ENCODE results near the gene YPEL5. TPM values are rescaled to one million over a fixed set of nuclear protein-coding genes. Genes with fewer than 3 reads are reported as not detected.

YPEL5 gene
- polyA plus RNA-seq, 2 of the 4 experiments (the other 2 are of a cell fraction) = 45.6 to 89.6 TPM

GRCh38 chr2:30113617-30114293 is 33.1 kb upstream of the YPEL5 start:
- no peaks in the 10 kb centered on the region for H3K9me3 ChIP-seq
- DNase-seq (ENCODE audit: low read depth in 1 of 2, low spot score in 1 of 2) (peak; percentile 35 to 43), ATAC-seq (peak; percentile 64 to 68; a peak in 4 of 6 replicates), FAIRE-seq (no peak)
- peaks cover 23% of the 10 kb centered on the region for H3K4me1 ChIP-seq
- H3K4me2 ChIP-seq = peak overlapping the region; percentile 40
- peak overlapping the region in 1 of 2 experiments; percentile 55; a peak in 3 of 6 replicates for H3K27ac ChIP-seq
- no peak overlapping the region for H3K4me3 ChIP-seq
- no peak for TF ChIP-seq GATA3 (IDR thresholded peaks at IDR 0.05; ENCODE audit: borderline replicate concordance)
- no peak for TF ChIP-seq TP53 (CRISPR knock-in tag; IDR thresholded peaks at IDR 0.05)
- 0 out of 2 replicates have a peak, but pooled peaks have one; percentile 14 for TF ChIP-seq FOSL2 (IDR thresholded peaks at IDR 0.05)
- no peak for TF ChIP-seq FOSL2 (CRISPR knock-in tag; IDR thresholded peaks at IDR 0.05)
- TF ChIP-seq EP300 (IDR thresholded peaks at IDR 0.05) = no peak
- TF ChIP-seq RFX5 (IDR thresholded peaks at IDR 0.05) = no peak
- no peak for TF ChIP-seq BHLHE40 (IDR thresholded peaks at IDR 0.05; ENCODE audit: low read depth, low read length)
- WGBS (ENCODE audit: missing lambda C conversion rate) = 37% methylated on average over 5 of the region's 5 CpGs
- CTCF ChIA-PET = interaction anchor here (0.6 to 7.8 kb wide), 8 partner anchors 14 to 1290 kb away, joined by 3 to 108 read pairs (median 4); no protein-coding TSS in a partner anchor
- POLR2A ChIA-PET = interaction anchor here (1.6 kb wide), 1 partner anchor 33 kb away, joined by 6 read pairs; the partner anchor contains the start of gene YPEL5

GRCh38 chr2:30115141-30115980 is 31.4 kb upstream of the YPEL5 start:
- FAIRE-seq (peak; percentile 95), ATAC-seq (peak; percentile 79 to 92), DNase-seq (ENCODE audit: low read depth in 1 of 2, low spot score in 1 of 2) (peak; percentile 68 to 88)
- POLR2A ChIA-PET = no interaction called here
- 0 out of 6 replicates have a peak overlapping the region, but pooled peaks of 1 of the 2 experiments have one; percentile 8 for H3K27ac ChIP-seq
- no peak overlapping the region for H3K4me3 ChIP-seq
- TF ChIP-seq TP53 (CRISPR knock-in tag; IDR thresholded peaks at IDR 0.05) (no peak), NFE2L2 (conservative IDR thresholded peaks at IDR 0.05; ENCODE audit: low read length) (no peak), ZC3H11A (IDR thresholded peaks at IDR 0.05) (0 out of 2 replicates have a peak, but pooled peaks have one; percentile 1), POLR2AphosphoS2 (conservative IDR thresholded peaks at IDR 0.05; ENCODE audit: low read length) (no peak), CBX2 (IDR thresholded peaks at IDR 0.05; ENCODE audit: borderline replicate concordance, low read depth) (no peak), RAD21 (conservative IDR thresholded peaks at IDR 0.05 in 1 of 2, IDR thresholded peaks at IDR 0.05 in 1 of 2) (peak; percentile 93 to 94), SMC3 (IDR thresholded peaks at IDR 0.05) (peak; percentile 85), TFCP2L1 (CRISPR knock-in tag; IDR thresholded peaks at IDR 0.05) (no peak), EP300 (IDR thresholded peaks at IDR 0.05) (no peak)
- TF ChIP-seq, protein P1, sequence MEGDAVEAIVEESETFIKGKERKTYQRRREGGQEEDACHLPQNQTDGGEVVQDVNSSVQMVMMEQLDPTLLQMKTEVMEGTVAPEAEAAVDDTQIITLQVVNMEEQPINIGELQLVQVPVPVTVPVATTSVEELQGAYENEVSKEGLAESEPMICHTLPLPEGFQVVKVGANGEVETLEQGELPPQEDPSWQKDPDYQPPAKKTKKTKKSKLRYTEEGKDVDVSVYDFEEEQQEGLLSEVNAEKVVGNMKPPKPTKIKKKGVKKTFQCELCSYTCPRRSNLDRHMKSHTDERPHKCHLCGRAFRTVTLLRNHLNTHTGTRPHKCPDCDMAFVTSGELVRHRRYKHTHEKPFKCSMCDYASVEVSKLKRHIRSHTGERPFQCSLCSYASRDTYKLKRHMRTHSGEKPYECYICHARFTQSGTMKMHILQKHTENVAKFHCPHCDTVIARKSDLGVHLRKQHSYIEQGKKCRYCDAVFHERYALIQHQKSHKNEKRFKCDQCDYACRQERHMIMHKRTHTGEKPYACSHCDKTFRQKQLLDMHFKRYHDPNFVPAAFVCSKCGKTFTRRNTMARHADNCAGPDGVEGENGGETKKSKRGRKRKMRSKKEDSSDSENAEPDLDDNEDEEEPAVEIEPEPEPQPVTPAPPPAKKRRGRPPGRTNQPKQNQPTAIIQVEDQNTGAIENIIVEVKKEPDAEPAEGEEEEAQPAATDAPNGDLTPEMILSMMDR (IDR thresholded peaks at IDR 0.05) = peak; percentile 93
- CTCF ChIA-PET = interaction anchor here (0.6 to 7.8 kb wide), 33 partner anchors 9 to 1811 kb away, joined by 3 to 108 read pairs (median 3); partner anchors contain the start of gene YPEL5
- no peaks in the 10 kb centered on the region for H3K9me3 ChIP-seq
- WGBS (ENCODE audit: missing lambda C conversion rate) = 33% methylated on average over 19 of the region's 19 CpGs
- H3K4me1 ChIP-seq = peaks cover 23% of the 10 kb centered on the region
- 0 out of 3 replicates have a peak overlapping the region, but pooled peaks have one; percentile 1 for H3K4me2 ChIP-seq

GRCh38 chr2:30115981-30116285 is 30.9 kb upstream of the YPEL5 start:
- no peak overlapping the region for H3K4me2 ChIP-seq
- POLR2A ChIA-PET = no interaction called here
- DNase-seq (ENCODE audit: low read depth in 1 of 2, low spot score in 1 of 2) (no peak), FAIRE-seq (no peak), ATAC-seq (peak in 1 of 2 experiments; percentile 22; a peak in 2 of 6 replicates)
- CTCF ChIA-PET = interaction anchor here (0.6 to 7.8 kb wide), 23 partner anchors 10 to 907 kb away, joined by 3 to 108 read pairs (median 4); partner anchors contain the start of gene YPEL5
- no peaks in the 10 kb centered on the region for H3K9me3 ChIP-seq
- H3K27ac ChIP-seq = no peak overlapping the region
- H3K4me1 ChIP-seq = peaks cover 23% of the 10 kb centered on the region
- 59% methylated on average over 5 of the region's 5 CpGs for WGBS (ENCODE audit: missing lambda C conversion rate)
- H3K4me3 ChIP-seq = no peak overlapping the region
- TF ChIP-seq CBX2 (IDR thresholded peaks at IDR 0.05; ENCODE audit: borderline replicate concordance, low read depth) (no peak), HDAC2 (IDR thresholded peaks at IDR 0.05) (no peak), MAFK (IDR thresholded peaks at IDR 0.05; ENCODE audit: partially characterized antibody) (no peak), FOSL2 (IDR thresholded peaks at IDR 0.05) (no peak), FOSL2 (CRISPR knock-in tag; IDR thresholded peaks at IDR 0.05) (no peak), EHMT2 (IDR thresholded peaks at IDR 0.05; ENCODE audit: low read depth) (no peak), MYC (IDR thresholded peaks at IDR 0.05; ENCODE audit: borderline replicate concordance, low read length) (no peak), ZNF302 (CRISPR knock-in tag; IDR thresholded peaks at IDR 0.05) (no peak), CHD4 (IDR thresholded peaks at IDR 0.05; ENCODE audit: borderline replicate concordance) (no peak), RNF2 (IDR thresholded peaks at IDR 0.05; ENCODE audit: borderline replicate concordance, low read depth) (no peak)
- TF ChIP-seq, protein P1 (IDR thresholded peaks at IDR 0.05) = no peak
- TF ChIP-seq, protein P2, sequence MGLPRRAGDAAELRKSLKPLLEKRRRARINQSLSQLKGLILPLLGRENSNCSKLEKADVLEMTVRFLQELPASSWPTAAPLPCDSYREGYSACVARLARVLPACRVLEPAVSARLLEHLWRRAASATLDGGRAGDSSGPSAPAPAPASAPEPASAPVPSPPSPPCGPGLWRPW (IDR thresholded peaks at IDR 0.05) = no peak
- TF ChIP-seq, protein P3, sequence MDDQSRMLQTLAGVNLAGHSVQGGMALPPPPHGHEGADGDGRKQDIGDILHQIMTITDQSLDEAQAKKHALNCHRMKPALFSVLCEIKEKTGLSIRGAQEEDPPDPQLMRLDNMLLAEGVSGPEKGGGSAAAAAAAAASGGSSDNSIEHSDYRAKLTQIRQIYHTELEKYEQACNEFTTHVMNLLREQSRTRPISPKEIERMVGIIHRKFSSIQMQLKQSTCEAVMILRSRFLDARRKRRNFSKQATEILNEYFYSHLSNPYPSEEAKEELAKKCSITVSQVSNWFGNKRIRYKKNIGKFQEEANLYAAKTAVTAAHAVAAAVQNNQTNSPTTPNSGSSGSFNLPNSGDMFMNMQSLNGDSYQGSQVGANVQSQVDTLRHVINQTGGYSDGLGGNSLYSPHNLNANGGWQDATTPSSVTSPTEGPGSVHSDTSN (IDR thresholded peaks at IDR 0.05) = no peak
- TF ChIP-seq, protein P4, sequence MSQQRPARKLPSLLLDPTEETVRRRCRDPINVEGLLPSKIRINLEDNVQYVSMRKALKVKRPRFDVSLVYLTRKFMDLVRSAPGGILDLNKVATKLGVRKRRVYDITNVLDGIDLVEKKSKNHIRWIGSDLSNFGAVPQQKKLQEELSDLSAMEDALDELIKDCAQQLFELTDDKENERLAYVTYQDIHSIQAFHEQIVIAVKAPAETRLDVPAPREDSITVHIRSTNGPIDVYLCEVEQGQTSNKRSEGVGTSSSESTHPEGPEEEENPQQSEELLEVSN (IDR thresholded peaks at IDR 0.05; ENCODE audit: borderline replicate concordance, low read depth) = no peak
